Right lobe of liver (tissue), 6 donors: ENCODE data around the gene ARHGEF10L. TPM values are rescaled to one million over a fixed set of nuclear protein-coding genes. Genes with fewer than 3 reads are reported as not detected.

Experiments
- ATAC-seq, 4 donors: fragments of 200-7000 bp; cut with Tn5 transposase; one replicate each; pipeline ENCODE4 v1.9.1; 2020; ENCODE audit warnings: mild to moderate bottlenecking in 4 of 4, moderate library complexity in 4 of 4
- DNase-seq, 3 donors: peaks; one replicate each; pipeline ENCODE4 v3.0.0-alpha.2; 2020
- H3K27ac ChIP-seq, 3 donors: fragments of 200-600 bp; one replicate each; pipeline ENCODE4 v1.8.0; 2022
- H3K27me3 ChIP-seq, 2 donors: fragments of 200-600 bp; one replicate each; pipeline ENCODE4 v1.8.0; 2022
- H3K36me3 ChIP-seq, 4 donors: fragments of 200-600 bp; sonication (generic) in 1 of 4; one replicate each; pipeline versions ENCODE4 v1.5.1 to v1.8.0; 2017 to 2022; ENCODE audit warnings: control low read depth in 1 of 4
- H3K4me1 ChIP-seq, 4 donors: fragments of 200-600 bp; sonication (generic) in 1 of 4; one replicate each; pipeline versions ENCODE4 v1.5.1 to v1.8.0; 2017 to 2022; ENCODE audit warnings: control low read depth in 1 of 4
- H3K4me3 ChIP-seq, 3 donors: fragments of 200-600 bp; one replicate each; pipeline ENCODE4 v1.8.0; 2022
- H3K9me3 ChIP-seq, 4 donors: fragments of 200-600 bp; sonication (generic) in 1 of 4; one replicate each; pipeline versions ENCODE4 v1.5.1 to v1.8.0; 2017 to 2022; ENCODE audit warnings: control low read depth in 1 of 4
- CTCF ChIP-seq, 4 donors: fragments of 200-600 bp in 3 of 4; fragments of 450-650 bp in 1 of 4; IDR thresholded peaks; one replicate each; pipeline versions ENCODE4 v1.5.1 to v1.8.0; 2016 to 2022; ENCODE audit warnings: antibody characterized with exemption in 4 of 4, mild to moderate bottlenecking in 2 of 4
- POLR2A ChIP-seq: fragments of 450-650 bp; IDR thresholded peaks from one replicate; pipeline ENCODE4 v1.6.1; 2017; ENCODE audit warnings: antibody characterized with exemption, mild to moderate bottlenecking
- WGBS: methylation state at CpG from one replicate; pipeline ENCODE4 v1.1.6; 2018; ENCODE audit warnings: low coverage, low lambda C conversion rate; ENCODE audit not compliant: insufficient coverage; ENCODE audit errors: missing lambda C conversion rate; 5-methylcytosine and 5-hydroxymethylcytosine counted together
- intact Hi-C, 2 donors: fragments of 100-400 bp; cut with DNase I; formaldehyde crosslinking; loops; one replicate each; pipeline versions ENCODE4 v1.11.2 to v1.14.1; 2022
- total RNA-seq, 6 experiments: library from RNA; depleted of rRNA in 2 of 6; stranded (reverse); fragments of >200 nt in 2 of 6; fragmentation: NEBNext Ultra II Directional in 3 of 6; extraction: Animal tissue kit (Norgen Biotek cat#: 25700) in 3 of 6; gene quantifications; one replicate each; pipeline versions ENCODE4 v1.1.0 to v1.2.4, GENCODE V29; 2016 to 2023
- donor health status: DM: no; HTN: yes; CAD: no.
- donor health status: DM: no; HTN: no; CAD: no.
- donor health status: DM: no; HTN: no; CAD: no.
- donor health status: DM: no; HTN: yes; CAD: no.
- donor health status: DM: no; HTN: yes; CAD: no.

The ARHGEF10L gene
- total RNA-seq, 6 experiments from 2014 or later = 59.7 to 124 (median 87.4) TPM

GRCh38 chr1:17646444-17647280 is 107.2 kb downstream of the ARHGEF10L start:
- WGBS = 84% methylated on average over 5 of the region's 32 CpGs
- H3K36me3 ChIP-seq = peaks cover 0 to 78% (median 36%) of the 10 kb centered on the region in 4 donors
- intact Hi-C loops = no loop called here

GRCh38 chr1:17648457-17649145 is 109.1 kb downstream of the ARHGEF10L start:
- 89% methylated on average over 11 of the region's 20 CpGs for WGBS
- Histone ChIP-seq H3K36me3 (peaks cover 0 to 87% (median 33%) of the 10 kb centered on the region in 4 donors), H3K4me1 (no peaks in the 10 kb centered on the region), H3K4me3 (no peak overlapping the region), H3K9me3 (no peaks in the 10 kb centered on the region), H3K27me3 (no peaks in the 10 kb centered on the region), H3K27ac (peak overlapping the region in 1 of 3 donors; percentile 33)
- no peak for TF ChIP-seq POLR2A
- TF ChIP-seq CTCF (IDR thresholded peaks at IDR 0.05) = no peak
- DNase-seq (no peak), ATAC-seq (peak in 1 of 4 donors; percentile 27)
- intact Hi-C loops = no loop called here

More at GRCh38 chr1:17646444-17647280, 107.2 kb downstream of the ARHGEF10L start:
- DNase-seq = no peak
- Histone ChIP-seq H3K27ac (no peak overlapping the region), H3K4me1 (no peaks in the 10 kb centered on the region), H3K9me3 (no peaks in the 10 kb centered on the region), H3K27me3 (no peaks in the 10 kb centered on the region), H3K4me3 (no peak overlapping the region)
- ATAC-seq = peak in 3 of 4 donors; percentile 4 to 11 (median 5)
- no peak for TF ChIP-seq POLR2A
- no peak for TF ChIP-seq CTCF (IDR thresholded peaks at IDR 0.05)

GRCh38 chr1:17649371-17650106 is 110.0 kb downstream of the ARHGEF10L start:
- no peak for DNase-seq
- H3K27ac ChIP-seq = no peak overlapping the region
- 85% methylated on average over 5 of the region's 11 CpGs for WGBS
- ATAC-seq = no peak
- H3K4me3 ChIP-seq = no peak overlapping the region
- TF ChIP-seq CTCF (IDR thresholded peaks at IDR 0.05) = no peak
- no peak for TF ChIP-seq POLR2A
- no peaks in the 10 kb centered on the region for H3K27me3 ChIP-seq
- intact Hi-C loops = no loop called here
- no peaks in the 10 kb centered on the region for H3K4me1 ChIP-seq
- peaks cover 0 to 96% (median 35%) of the 10 kb centered on the region in 4 donors for H3K36me3 ChIP-seq
- H3K9me3 ChIP-seq = no peaks in the 10 kb centered on the region

DNA sequence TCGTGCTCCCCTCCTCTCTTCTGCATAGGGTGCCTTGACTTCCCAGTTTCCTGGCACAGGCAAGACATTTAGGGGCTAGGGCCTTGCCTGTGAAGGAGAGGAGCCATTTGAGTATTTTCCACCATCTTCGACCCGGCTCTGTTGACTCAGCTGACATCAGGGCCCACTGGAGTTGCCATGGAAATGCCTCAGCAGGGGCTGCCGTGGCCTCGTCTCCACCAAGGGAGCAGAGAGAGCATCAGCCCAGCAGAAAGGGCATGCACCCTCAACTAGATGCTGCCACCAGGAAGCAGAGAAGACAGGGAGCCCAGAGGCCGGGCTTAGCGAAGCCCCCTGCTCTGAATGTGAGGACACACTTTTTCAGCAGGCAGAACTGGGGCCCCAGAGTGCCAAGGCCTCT is 113.8 kb downstream of the ARHGEF10L start:
- WGBS = 76% methylated on average over 3 of the region's 7 CpGs
- H3K27ac ChIP-seq = no peak overlapping the region
- no peaks in the 10 kb centered on the region for H3K9me3 ChIP-seq
- TF ChIP-seq POLR2A = no peak
- DNase-seq = no peak
- intact Hi-C loops = no loop called here
- H3K36me3 ChIP-seq = peaks cover 0 to 96% (median 47%) of the 10 kb centered on the region in 4 donors
- H3K4me3 ChIP-seq = no peak overlapping the region
- H3K27me3 ChIP-seq = no peaks in the 10 kb centered on the region
- no peak for ATAC-seq
- no peaks in the 10 kb centered on the region for H3K4me1 ChIP-seq
